Liver (tissue), 9 donors: ENCODE data around the gene CDH26. TPM values are rescaled to one million over a fixed set of nuclear protein-coding genes. Genes with fewer than 3 reads are reported as not detected.

Experiments used
- DNase-seq: peaks from one replicate; pipeline ENCODE4 v3.0.0-alpha.2; 2017; ENCODE audit warnings: low spot score
- H3K27ac ChIP-seq, 2 donors: one replicate each; pipeline ENCODE4 v1.7.0; 2013; ENCODE audit warnings: inconsistent platforms in 2 of 2, low read length in 2 of 2, control low read depth in 1 of 2, low read depth in 1 of 2, mild to moderate bottlenecking in 1 of 2
- H3K27me3 ChIP-seq, 4 donors: one replicate each; pipeline versions ENCODE4 v1.6.1 to v1.7.0; 2013; ENCODE audit warnings: low read length in 3 of 4, inconsistent platforms in 1 of 4, mild to moderate bottlenecking in 1 of 4, moderate library complexity in 1 of 4; ENCODE audit not compliant: control insufficient read depth in 4 of 4, insufficient read depth in 4 of 4
- H3K36me3 ChIP-seq, 4 donors: one replicate each; pipeline versions ENCODE4 v1.6.1 to v1.7.0; 2013; ENCODE audit warnings: low read length in 3 of 4, mild to moderate bottlenecking in 3 of 4, low read depth in 1 of 4, moderate library complexity in 1 of 4; ENCODE audit not compliant: control insufficient read depth in 4 of 4, insufficient read depth in 3 of 4
- H3K4me1 ChIP-seq, 4 donors: one replicate each; pipeline versions ENCODE4 v1.6.1 to v1.7.0; 2013; ENCODE audit warnings: low read length in 3 of 4, mild to moderate bottlenecking in 3 of 4, moderate library complexity in 1 of 4; ENCODE audit not compliant: control insufficient read depth in 4 of 4, insufficient read depth in 4 of 4
- H3K4me3 ChIP-seq, 3 donors: one replicate each; pipeline versions ENCODE4 v1.6.1 to v1.7.0; 2013; ENCODE audit warnings: low read length in 3 of 3, control low read depth in 1 of 3, low read depth in 1 of 3, mild to moderate bottlenecking in 1 of 3
- H3K9ac ChIP-seq, 2 donors: one replicate each; pipeline ENCODE4 v1.7.0; 2013; ENCODE audit warnings: low read length in 2 of 2, mild to moderate bottlenecking in 2 of 2, moderate library complexity in 2 of 2, control low read depth in 1 of 2, low read depth in 1 of 2
- H3K9me3 ChIP-seq, 4 donors: one replicate each; pipeline versions ENCODE4 v1.6.1 to v1.7.0; 2013; ENCODE audit warnings: low read length in 3 of 4; ENCODE audit not compliant: control insufficient read depth in 4 of 4
- CTCF ChIP-seq: fragments of 150-350 bp; IDR thresholded peaks from 2 replicates; pipeline ENCODE4 v1.5.1; 2017; ENCODE audit warnings: improper control_type of control experiment, low read depth, low read length; ENCODE audit not compliant: missing input control
- FOXA1 ChIP-seq: IDR thresholded peaks from 2 replicates; pipeline ENCODE4 v1.6.1; 2016; ENCODE audit warnings: antibody characterized with exemption
- FOXA2 ChIP-seq: IDR thresholded peaks from 2 replicates; pipeline ENCODE4 v1.6.1; 2016; ENCODE audit warnings: antibody characterized with exemption
- HNF4A ChIP-seq, 2 donors: conservative IDR thresholded peaks; 2 replicates each; pipeline ENCODE4 v1.6.1; 2016; ENCODE audit warnings: antibody characterized with exemption in 2 of 2, mild to moderate bottlenecking in 2 of 2
- HNF4G ChIP-seq: IDR thresholded peaks from 2 replicates; pipeline ENCODE4 v1.6.1; 2016; ENCODE audit warnings: antibody characterized with exemption
- RAD21 ChIP-seq, 2 donors: IDR thresholded peaks; 2 replicates each; pipeline ENCODE4 v1.6.1; 2016; ENCODE audit warnings: antibody characterized with exemption in 2 of 2, mild to moderate bottlenecking in 2 of 2
- REST ChIP-seq: IDR thresholded peaks from 2 replicates; pipeline ENCODE4 v1.6.1; 2016; ENCODE audit warnings: antibody characterized with exemption, mild to moderate bottlenecking
- RXRA ChIP-seq, 2 donors: IDR thresholded peaks; 2 replicates each; pipeline ENCODE4 v1.6.1; 2017 to 2018; ENCODE audit warnings: antibody characterized with exemption in 2 of 2, mild to moderate bottlenecking in 1 of 2
- SP1 ChIP-seq: IDR thresholded peaks from 2 replicates; pipeline ENCODE4 v1.6.1; 2018; ENCODE audit warnings: antibody characterized with exemption, mild to moderate bottlenecking
- TAF1 ChIP-seq: conservative IDR thresholded peaks from 2 replicates; pipeline ENCODE4 v1.6.1; 2016; ENCODE audit warnings: antibody characterized with exemption, mild to moderate bottlenecking
- YY1 ChIP-seq: IDR thresholded peaks from 2 replicates; pipeline ENCODE4 v1.6.1; 2016; ENCODE audit warnings: antibody characterized with exemption, mild to moderate bottlenecking
- ZBTB33 ChIP-seq: IDR thresholded peaks from 2 replicates; pipeline ENCODE4 v1.6.1; 2016; ENCODE audit warnings: antibody characterized with exemption
- WGBS: extraction: QIAGEN DNeasy Blood & Tissue Kit; methylation state at CpG from one replicate; pipeline ENCODE4 v1.1.7; 2013; 5-methylcytosine and 5-hydroxymethylcytosine counted together
- polyA plus RNA-seq, 2 donors: library from polyadenylated mRNA; stranded (reverse) in 1 of 2; unstranded in 1 of 2; fragments of 200-250 nt in 1 of 2; fragments of >200 nt in 1 of 2; fragmentation: Nextera tagmentation in 1 of 2; extraction: Ambion mirVana in 1 of 2; gene quantifications; one replicate each; pipeline versions ENCODE4 v1.2.1 to v1.2.3, GENCODE V29; 2013 to 2015
- total RNA-seq, 2 donors: library from RNA; depleted of rRNA; stranded (reverse); fragments of >200 nt; gene quantifications; one replicate each; pipeline ENCODE4 v1.2.3, GENCODE V29; 2014
- TF ChIP-seq, protein P1 (sequence below): IDR thresholded peaks from 2 replicates; pipeline ENCODE4 v1.6.1; 2016; ENCODE audit warnings: antibody characterized with exemption
- donor health status: healthy.
- donor health status: healthy.
- donor health status: healthy.
- donor health status: healthy.
- donor health status: healthy.

Gene CDH26
- total and polyA plus RNA-seq, 4 donors = 0.03 to 0.70 (median 0.43) TPM

DNA sequence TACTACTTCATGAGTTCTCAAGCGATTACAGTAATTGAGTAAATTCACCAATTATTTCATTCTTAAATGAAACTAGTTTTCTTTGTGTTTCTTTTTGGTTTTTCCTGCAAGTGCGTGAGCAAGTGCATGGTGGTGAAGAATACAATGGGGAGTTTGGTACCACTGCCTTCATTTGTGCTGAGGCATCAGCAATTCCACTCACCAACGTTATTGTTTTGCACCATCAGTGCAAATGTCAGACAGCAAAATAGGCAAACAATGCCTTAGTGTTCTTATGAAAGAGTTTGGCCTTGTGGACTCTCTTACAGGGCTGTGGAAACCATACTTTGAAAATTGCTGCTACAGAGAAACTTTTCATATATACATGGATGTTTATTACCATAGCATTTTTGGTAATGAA is 8.2 kb downstream of the CDH26 start:
- TF ChIP-seq, protein P1, sequence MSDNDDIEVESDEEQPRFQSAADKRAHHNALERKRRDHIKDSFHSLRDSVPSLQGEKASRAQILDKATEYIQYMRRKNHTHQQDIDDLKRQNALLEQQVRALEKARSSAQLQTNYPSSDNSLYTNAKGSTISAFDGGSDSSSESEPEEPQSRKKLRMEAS = no peak
- TF ChIP-seq CTCF (no peak), RAD21 (IDR thresholded peaks at IDR 0.05) (no peak), TAF1 (no peak), HNF4A (conservative IDR thresholded peaks at IDR 0.05) (no peak), YY1 (no peak), HNF4G (no peak), REST (no peak), FOXA1 (no peak), SP1 (no peak), RXRA (IDR thresholded peaks at IDR 0.05) (no peak)
- Histone ChIP-seq H3K36me3 (no peaks in the 10 kb centered on the region), H3K4me3 (no peak overlapping the region), H3K27me3 (peaks cover 2 to 13% (median 4%) of the 10 kb centered on the region in 4 donors), H3K9me3 (no peaks in the 10 kb centered on the region), H3K4me1 (no peaks in the 10 kb centered on the region), H3K27ac (no peak overlapping the region), H3K9ac (no peak overlapping the region)
- no peak for DNase-seq
- WGBS = 86% methylated on average over 3 of the region's 3 CpGs

DNA sequence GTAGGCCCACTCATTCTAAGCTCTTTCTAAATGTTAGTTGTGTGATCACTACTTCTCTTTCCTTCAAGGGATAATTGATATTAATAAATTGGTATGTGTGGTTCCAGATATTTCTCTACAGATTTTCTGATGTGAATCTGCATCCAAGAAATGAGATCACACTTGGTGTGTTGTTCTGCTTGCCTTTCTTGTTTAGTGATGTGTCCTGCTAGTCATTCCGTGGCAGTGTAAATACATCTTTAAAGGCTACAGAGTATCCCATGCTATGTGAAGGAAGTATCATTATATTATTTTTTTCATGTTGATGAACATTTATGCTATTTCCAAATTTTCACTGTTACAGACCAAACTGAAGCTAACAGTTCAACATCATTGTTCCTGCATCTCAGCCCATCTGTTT is 13.2 kb downstream of the CDH26 start:
- Histone ChIP-seq H3K4me3 (no peak overlapping the region), H3K27me3 (peaks cover 0 to 4% (median under 1%) of the 10 kb centered on the region in 4 donors), H3K36me3 (no peaks in the 10 kb centered on the region), H3K27ac (no peak overlapping the region), H3K9ac (no peak overlapping the region), H3K4me1 (peaks cover 0 to 5% (median 0%) of the 10 kb centered on the region in 4 donors), H3K9me3 (no peaks in the 10 kb centered on the region)
- DNase-seq = no peak
- 91% methylated on average over 1 of the region's 1 CpG for WGBS
- TF ChIP-seq, protein P1 = no peak
- TF ChIP-seq FOXA2 (no peak), TAF1 (no peak), ZBTB33 (no peak)
